DMS79 (cell line): ENCODE data around the gene CFAP54.
"Not testable (repeated sequence)": the region's sequence is repeated elsewhere in the genome, so short reads cannot be mapped to it uniquely, and the experiment has no call there.

Experiments
- DNase-seq: peaks from one replicate; lab custom pipeline; 2025; lab: John Stamatoyannopoulos, UW

Gene CFAP54

GRCh38 chr12:96489392-96490056 is at the start of gene CFAP54:
Gene CFAP54, plus strand, starts transcription at chr12:96489577. Its CDS starts 33 bp downstream, at chr12:96489610.
- peak; percentile 87 for DNase-seq

- DNase-seq = no peak
These were observed 47.6 kb upstream of the CFAP54 start for GRCh38 chr12:96441816-96442215.

- no peak for DNase-seq
These were observed 46.5 kb upstream of the CFAP54 start for GRCh38 chr12:96442906-96443305.

DNA sequence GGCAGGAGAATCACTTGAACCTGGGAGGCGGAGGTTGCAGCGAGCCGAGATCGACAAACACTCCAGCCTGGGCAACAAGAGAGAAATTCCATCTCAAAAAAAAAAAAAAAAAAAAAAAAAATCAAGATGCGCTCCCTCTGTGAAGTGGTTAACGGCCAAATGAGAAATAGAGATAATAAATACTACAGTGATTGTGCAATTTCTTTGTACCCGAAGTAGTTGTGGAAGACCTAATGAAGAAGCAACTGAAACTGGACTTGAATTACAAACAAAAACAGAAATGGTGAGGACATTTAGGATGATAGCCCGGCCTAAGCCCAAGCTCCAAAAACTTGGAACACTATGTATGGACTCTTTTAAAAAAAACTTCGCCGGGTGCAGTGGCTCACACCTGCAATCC is 45.0 kb upstream of the CFAP54 start:
- no peak for DNase-seq

GRCh38 chr12:96445691-96446583 is 43.4 kb upstream of the CFAP54 start:
- no peak for DNase-seq

DNA sequence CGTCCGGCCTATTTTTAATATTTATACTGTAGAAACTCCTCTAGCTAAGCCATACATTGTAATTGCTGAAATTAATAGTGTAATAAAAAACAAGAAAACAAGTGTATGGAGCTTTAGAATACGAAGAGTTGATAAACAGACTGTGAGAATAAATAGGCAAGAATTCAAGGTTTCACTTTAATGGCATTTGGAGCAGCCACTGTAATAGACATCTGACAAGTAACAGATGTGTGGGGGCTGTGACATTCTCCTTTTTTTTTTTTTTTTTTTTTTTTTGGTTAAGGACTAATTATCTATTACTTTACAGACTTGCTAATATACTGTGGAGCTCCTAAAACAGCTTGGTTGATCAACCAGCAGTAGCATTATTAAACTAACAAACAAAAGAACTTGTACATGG is 42.1 kb upstream of the CFAP54 start:
- DNase-seq = no peak

DNA sequence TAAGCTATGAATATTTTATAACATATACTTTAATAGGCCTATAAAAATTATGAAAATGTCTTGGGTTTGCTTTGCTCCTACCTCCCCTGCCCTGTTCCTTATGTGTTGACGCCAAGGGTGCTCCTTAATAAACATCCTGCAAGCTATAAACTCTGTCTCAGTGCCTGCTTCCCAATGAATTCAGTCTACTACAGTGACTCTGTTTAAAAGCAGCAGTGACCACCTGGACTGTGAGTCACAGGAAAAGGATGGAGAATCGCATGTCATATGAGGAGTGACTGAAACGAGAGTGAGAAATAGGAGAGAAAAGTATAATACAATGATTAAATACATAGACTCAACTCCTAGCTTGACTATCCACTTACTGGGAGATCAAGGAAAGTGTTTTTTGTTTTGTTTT is 41.1 kb upstream of the CFAP54 start:
- no peak for DNase-seq

GRCh38 chr12:96452261-96452922 is 37.0 kb upstream of the CFAP54 start:
- no peak for DNase-seq

DNA sequence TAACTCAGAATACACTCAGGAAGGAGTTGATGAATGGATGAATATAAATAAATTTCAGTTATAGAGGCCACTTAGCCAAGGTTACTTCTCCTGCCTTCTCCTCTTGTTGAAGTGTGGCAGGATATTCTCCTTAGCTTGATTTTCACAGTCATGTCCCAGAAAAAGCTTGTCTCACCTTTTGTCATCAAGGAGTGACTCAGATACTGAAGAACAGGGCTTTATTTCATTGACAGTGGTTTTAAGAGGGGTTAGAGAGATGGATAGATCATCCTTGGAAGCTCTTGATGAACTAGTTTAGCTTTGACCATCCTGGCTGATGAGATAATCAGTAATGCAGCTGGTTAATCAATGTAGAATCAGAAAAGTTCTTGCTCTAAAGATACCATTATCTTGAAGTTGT is 35.0 kb upstream of the CFAP54 start:
- DNase-seq = no peak

GRCh38 chr12:96456265-96456974 is 33.0 kb upstream of the CFAP54 start:
- no peak for DNase-seq

DNA sequence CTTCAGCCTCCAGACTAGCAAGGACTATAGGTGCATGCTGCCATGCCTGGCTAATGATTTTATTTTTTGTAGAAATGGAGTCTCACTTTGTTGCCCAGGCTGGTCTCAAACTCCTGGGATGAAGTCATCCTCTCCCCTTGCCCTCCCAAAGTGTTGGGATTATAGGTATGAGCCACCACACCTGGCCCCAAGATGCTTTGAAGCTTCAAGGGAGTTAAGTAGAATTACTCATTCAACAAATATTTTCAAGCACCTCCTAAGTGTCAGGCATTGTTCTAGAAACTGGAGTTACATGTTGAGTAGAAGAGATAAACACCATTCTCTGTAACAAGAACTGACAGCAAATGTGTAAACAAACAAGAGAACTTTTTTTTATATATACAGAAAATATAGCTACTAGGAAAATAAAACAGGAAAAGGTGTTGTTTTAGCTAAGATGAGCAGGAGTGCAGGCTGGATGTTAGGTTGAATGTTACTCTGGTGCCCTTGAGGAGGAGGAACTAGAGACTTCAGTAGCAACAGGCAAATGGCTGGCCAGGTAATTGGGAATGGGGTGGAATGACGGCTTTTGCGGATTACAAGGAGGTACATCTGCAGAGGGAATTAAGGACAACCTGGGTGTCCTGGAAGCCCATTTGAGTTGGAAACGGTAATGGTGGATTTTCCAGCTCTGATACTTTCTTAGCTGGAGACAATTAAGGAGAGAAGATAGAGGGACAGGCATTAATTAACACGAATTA is 32.0 kb upstream of the CFAP54 start:
- DNase-seq = no peak

DNA sequence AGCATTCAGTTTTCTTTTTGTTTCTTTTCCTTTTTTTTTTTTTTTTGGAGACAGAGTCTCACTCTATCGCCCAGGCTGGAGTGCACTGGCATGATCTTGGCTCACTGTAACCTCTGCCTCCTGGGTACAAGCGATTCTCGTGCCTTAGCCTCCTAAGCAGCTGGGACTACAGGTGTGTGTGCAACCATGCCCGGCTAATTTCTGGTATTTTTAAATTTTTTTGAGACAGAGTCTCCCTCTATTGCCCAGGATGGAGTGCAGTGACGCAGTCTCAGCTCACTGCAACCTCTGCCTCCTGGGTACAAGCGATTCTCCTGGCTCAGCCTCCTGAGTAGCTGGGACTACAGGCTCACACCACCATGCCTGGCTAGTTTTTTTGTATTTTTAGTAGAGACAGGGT is 30.1 kb upstream of the CFAP54 start:
- DNase-seq = not testable (repeated sequence)

DNA sequence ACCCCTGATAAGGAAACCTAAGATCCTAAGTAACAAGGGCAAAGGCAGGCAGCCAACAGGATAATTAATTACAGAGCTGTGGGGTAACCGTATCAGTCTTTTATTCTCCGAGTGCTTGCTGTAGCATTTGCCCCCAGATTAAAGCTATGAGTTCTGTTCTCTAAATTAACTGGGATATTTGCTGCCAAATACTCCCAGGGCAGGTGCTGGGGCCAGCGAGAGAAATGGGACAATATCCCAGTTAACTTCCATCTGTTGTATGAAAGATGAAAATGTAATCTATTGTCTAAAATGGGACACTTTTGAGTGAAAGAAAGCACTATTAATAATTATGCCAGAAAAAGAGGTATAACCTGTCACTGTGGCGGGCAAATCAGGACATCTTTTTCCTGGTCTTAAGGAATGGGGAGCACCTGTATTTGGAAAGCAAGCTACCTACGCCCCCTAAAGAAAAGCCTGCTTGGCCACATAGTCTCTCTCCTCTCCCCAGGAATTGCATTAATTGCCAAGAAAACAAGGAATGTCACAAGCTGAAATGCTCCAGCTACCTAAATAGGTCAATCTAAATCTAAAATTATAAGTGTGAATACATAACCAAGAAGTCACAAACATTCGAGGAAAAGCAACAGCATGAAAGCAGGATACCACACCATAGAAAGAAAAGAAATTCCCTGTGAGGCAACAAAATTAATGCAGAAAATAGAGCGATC is 26.7 kb upstream of the CFAP54 start:
- DNase-seq = no peak

GRCh38 chr12:96465896-96466295 is 23.5 kb upstream of the CFAP54 start:
- DNase-seq = no peak

DNA sequence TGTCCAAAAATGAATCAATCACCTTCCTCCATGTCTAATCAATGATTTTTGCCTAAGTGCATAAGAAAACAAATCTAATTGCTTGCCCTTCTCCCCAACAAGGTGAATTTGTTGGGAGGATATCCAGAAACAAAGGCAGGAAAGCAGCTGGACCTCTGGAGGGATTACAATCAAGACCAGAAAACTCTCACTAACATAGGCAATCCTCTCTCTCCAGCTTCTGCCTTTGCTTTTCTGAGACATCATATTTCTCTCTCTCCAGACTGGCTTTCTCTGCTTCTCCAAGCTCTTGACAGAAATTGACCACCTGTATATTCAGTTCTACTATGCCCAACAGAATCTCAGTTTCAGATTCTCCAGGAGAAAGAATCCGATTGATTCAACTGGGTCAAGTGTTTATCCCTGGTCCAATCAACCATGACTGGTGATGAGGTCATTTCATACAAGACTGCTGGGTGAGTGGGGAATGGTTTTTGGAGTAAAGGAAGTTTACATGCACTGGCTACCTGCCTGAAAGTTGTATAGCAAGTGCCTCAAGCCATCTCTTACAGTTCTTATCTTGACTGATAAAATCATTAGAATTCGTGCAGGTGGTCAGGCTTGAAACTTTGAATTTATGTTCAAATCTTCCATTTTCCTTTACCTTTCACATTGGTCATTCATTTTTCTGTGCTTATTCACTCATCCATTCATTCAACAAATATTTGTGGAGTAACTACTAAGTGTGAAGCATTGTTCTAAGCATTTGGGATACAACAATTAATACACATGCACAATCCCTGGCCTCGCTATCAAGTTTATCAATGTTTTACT is 22.2 kb upstream of the CFAP54 start:
- peak; percentile 55 for DNase-seq

GRCh38 chr12:96471368-96472050 is 17.9 kb upstream of the CFAP54 start:
- no peak for DNase-seq

- no peak for DNase-seq
These were observed 17.0 kb upstream of the CFAP54 start for GRCh38 chr12:96472384-96472783.

DNA sequence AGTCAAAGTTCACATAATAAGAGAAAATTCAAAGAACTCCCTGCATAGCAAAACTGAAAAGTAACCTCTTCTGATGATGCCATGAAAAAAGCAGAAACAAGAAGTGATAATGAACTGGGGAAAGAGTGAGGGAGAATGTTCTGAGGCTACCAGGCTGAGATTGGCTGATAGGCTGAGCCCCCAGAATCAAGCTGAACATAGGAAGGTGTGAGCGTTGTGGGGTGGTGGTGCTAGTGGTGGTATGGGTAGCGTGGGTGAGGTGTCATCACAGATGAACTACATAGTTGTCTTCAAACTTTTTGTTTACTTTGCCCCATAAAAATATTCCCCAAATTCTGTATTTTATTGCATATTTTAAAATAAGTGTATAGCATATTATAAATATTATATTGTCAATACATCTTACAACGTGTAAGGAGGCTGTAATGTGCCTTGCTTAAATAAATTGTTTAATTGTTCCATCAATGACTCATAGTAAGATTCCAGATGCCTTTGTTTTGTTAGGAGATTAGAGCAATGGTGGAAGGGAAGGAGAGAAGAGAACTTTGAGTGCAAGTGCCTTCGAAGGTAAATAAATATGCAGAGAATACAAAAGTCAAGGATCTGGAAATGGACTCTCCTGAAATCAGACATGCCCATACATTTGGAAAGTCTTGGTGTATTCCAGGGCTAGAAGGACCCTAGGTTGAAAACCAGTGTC is 15.8 kb upstream of the CFAP54 start:
- DNase-seq = no peak

- DNase-seq = no peak
These were observed 15.2 kb upstream of the CFAP54 start for GRCh38 chr12:96474206-96474605.
